HG02571 (cell line): ENCODE results near the gene SMARCB1.

Source experiments
- ATAC-seq: cut with Tn5 transposase; IDR thresholded peaks from one replicate; pipeline ENCODE4 v1.9.1; 2021; ENCODE audit warnings: mild to moderate bottlenecking, moderate library complexity; ENCODE audit not compliant: unreplicated experiment

SMARCB1 gene

GRCh38 chr22:23828800-23829680, 42.3 kb downstream of the SMARCB1 start:
- ATAC-seq, result no peak

GRCh38 chr22:23829845-23830372, 43.1 kb downstream of the SMARCB1 start:
- no peak for ATAC-seq

- no peak for ATAC-seq
Measured at GRCh38 chr22:23831261-23831660, 44.5 kb downstream of the SMARCB1 start.

- ATAC-seq, result no peak
Measured at GRCh38 chr22:23831781-23832180, 45.0 kb downstream of the SMARCB1 start.

GRCh38 chr22:23832226-23833016, 45.7 kb downstream of the SMARCB1 start:
- ATAC-seq, result no peak

- ATAC-seq, result no peak
Measured at GRCh38 chr22:23833017-23833751, 46.4 kb downstream of the SMARCB1 start.

GRCh38 chr22:23833911-23834317, 47.1 kb downstream of the SMARCB1 start:
- ATAC-seq, result no peak

- ATAC-seq, result no peak
Measured at GRCh38 chr22:23834406-23834792, 47.6 kb downstream of the SMARCB1 start.

- no peak for ATAC-seq
Measured at GRCh38 chr22:23834793-23835483, 48.2 kb downstream of the SMARCB1 start.

- ATAC-seq, result no peak
Measured at GRCh38 chr22:23835484-23836144, 48.8 kb downstream of the SMARCB1 start.

- no peak for ATAC-seq
Measured at GRCh38 chr22:23836281-23836680, 49.5 kb downstream of the SMARCB1 start.

GRCh38 chr22:23836692-23837495, 50.1 kb downstream of the SMARCB1 start:
- ATAC-seq, result no peak

GRCh38 chr22:23837496-23837859, 50.7 kb downstream of the SMARCB1 start:
- no peak for ATAC-seq

GRCh38 chr22:23837911-23838680, 51.3 kb downstream of the SMARCB1 start:
- ATAC-seq, result peak; percentile 3

- ATAC-seq, result peak; percentile 78
Measured at GRCh38 chr22:23838681-23839468, 52.1 kb downstream of the SMARCB1 start, which contains the start of gene DERL3. DERL3 (minus strand) TSS chr22:23839006; CDS start chr22:23838987, 19 bp downstream.

GRCh38 chr22:23840026-23840425, 53.3 kb downstream of the SMARCB1 start:
- no peak for ATAC-seq

- no peak for ATAC-seq
Measured at GRCh38 chr22:23841292-23841691, 54.5 kb downstream of the SMARCB1 start.
